Heart right ventricle (tissue), 16 donors: ENCODE measurements around the gene SYNJ2. TPM values are rescaled to one million over a fixed set of nuclear protein-coding genes. Genes with fewer than 3 reads are reported as not detected.

ENCODE experiments used
- ATAC-seq, 8 donors: fragments of 200-7000 bp; cut with Tn5 transposase; one replicate each; pipeline ENCODE4 v1.9.1; 2020; ENCODE audit warnings: mild to moderate bottlenecking in 8 of 8, moderate library complexity in 8 of 8, moderate number of reproducible peaks in 1 of 8
- DNase-seq, 2 donors: peaks; one replicate each; pipeline ENCODE4 v3.0.0-alpha.2; 2020
- H3K27ac ChIP-seq, 10 donors: fragments of 200-600 bp; sonication (generic) in 2 of 10; one replicate each; pipeline versions ENCODE4 v1.5.0 to v1.8.0; 2020 to 2022; ENCODE audit warnings: mild to moderate bottlenecking in 3 of 10
- H3K27me3 ChIP-seq, 7 donors: fragments of 200-600 bp; one replicate each; pipeline ENCODE4 v1.8.0; 2021 to 2022; ENCODE audit warnings: mild to moderate bottlenecking in 2 of 7
- H3K36me3 ChIP-seq, 9 donors: fragments of 200-600 bp; sonication (generic) in 1 of 9; one replicate each; pipeline versions ENCODE4 v1.5.0 to v1.8.0; 2020 to 2022; ENCODE audit warnings: mild to moderate bottlenecking in 2 of 9
- H3K4me1 ChIP-seq, 9 donors: fragments of 200-600 bp; sonication (generic) in 1 of 9; one replicate each; pipeline versions ENCODE4 v1.5.0 to v1.8.0; 2020 to 2022; ENCODE audit warnings: mild to moderate bottlenecking in 4 of 9
- H3K4me3 ChIP-seq, 10 donors: fragments of 200-600 bp; sonication (generic) in 2 of 10; one replicate each; pipeline versions ENCODE4 v1.5.0 to v1.8.0; 2020 to 2022; ENCODE audit warnings: mild to moderate bottlenecking in 7 of 10, moderate library complexity in 2 of 10
- H3K9me3 ChIP-seq, 11 donors: fragments of 200-600 bp in 10 of 11; sonication (generic) in 2 of 11; one replicate each; pipeline versions ENCODE4 v1.5.0 to v1.8.0; 2013 to 2022; ENCODE audit warnings: mild to moderate bottlenecking in 2 of 11, control low read depth in 1 of 11, moderate library complexity in 1 of 11
- WGBS, 2 donors: extraction: QIAGEN DNeasy Blood & Tissue Kit; methylation state at CpG; one replicate each; pipeline ENCODE4 v1.1.7; 2013; ENCODE audit warnings: inconsistent platforms in 1 of 2; 5-methylcytosine and 5-hydroxymethylcytosine counted together
- intact Hi-C, 10 donors: fragments of 100-400 bp; cut with DNase I; formaldehyde crosslinking; loops; one replicate each; pipeline versions ENCODE4 v1.11.1 to v1.14.2; 2022
- polyA plus RNA-seq, 2 donors: library from polyadenylated mRNA; stranded (reverse); fragments of 200-250 nt; gene quantifications; one replicate each; pipeline ENCODE4 v1.2.3, GENCODE V29; 2013
- total RNA-seq, 10 donors: library from RNA; stranded (reverse); fragmentation: NEBNext Ultra II Directional in 3 of 10; extraction: Animal tissue kit (Norgen Biotek cat#: 25700) in 3 of 10; gene quantifications; one replicate each; pipeline versions ENCODE4 v1.2.1 to v1.2.4, GENCODE V29; 2021 to 2023
- TF ChIP-seq, protein P1 (sequence below), 9 donors: fragments of 200-600 bp; sonication (generic) in 2 of 9; IDR thresholded peaks; one replicate each; pipeline versions ENCODE4 v1.5.0 to v1.8.0; 2021 to 2022; ENCODE audit warnings: antibody characterized with exemption in 9 of 9, mild to moderate bottlenecking in 5 of 9, moderate library complexity in 1 of 9
- donor health status: Arrhythmogenic right ventricular cardiomyopathy.
- donor health status: ischemic (EF 13 %, LVEDD 7.1; RV severe dilation, severe dysfunction).
- donor health status: healthy with polysubstance abuse.
- donor health status: DM: no; HTN: yes; CAD: no.
- donor health status: DM: no; HTN: no; CAD: no.
- donor health status: ischemic (EF 25% LVEDD 6.9; RV normal size, moderate dysfunction).
- donor health status: ischemic (EF 25% LVEDD 5.7; RV mildly dilated, moderate dysfunction).
- donor health status: healthy.
- donor health status: DM: yes; HTN: yes; CAD: no.
- donor health status: Ischemic cardiomyopathy.
- donor health status: ischemic (EF 35%, LVEDD 5.7; RV mildly dilated, moderate dysfunction).
- donor health status: nonischemic (EF 11% LVEDD 7.7; RV severe dilation, severe dysfunction).
- donor health status: DM: yes; HTN: yes; CAD: no.
- donor health status: PGD.
- donor health status: ischemic (EF 29% LVEDD 5.4; RV normal size, mild dysfunction).
- donor health status: nonischemic (EF 23%, LVEDD 6.1; RV moderate dilation, normal function).

Gene SYNJ2
- total and polyA plus RNA-seq, 12 donors, result 14.0 to 27.8 (median 19.0) TPM

DNA sequence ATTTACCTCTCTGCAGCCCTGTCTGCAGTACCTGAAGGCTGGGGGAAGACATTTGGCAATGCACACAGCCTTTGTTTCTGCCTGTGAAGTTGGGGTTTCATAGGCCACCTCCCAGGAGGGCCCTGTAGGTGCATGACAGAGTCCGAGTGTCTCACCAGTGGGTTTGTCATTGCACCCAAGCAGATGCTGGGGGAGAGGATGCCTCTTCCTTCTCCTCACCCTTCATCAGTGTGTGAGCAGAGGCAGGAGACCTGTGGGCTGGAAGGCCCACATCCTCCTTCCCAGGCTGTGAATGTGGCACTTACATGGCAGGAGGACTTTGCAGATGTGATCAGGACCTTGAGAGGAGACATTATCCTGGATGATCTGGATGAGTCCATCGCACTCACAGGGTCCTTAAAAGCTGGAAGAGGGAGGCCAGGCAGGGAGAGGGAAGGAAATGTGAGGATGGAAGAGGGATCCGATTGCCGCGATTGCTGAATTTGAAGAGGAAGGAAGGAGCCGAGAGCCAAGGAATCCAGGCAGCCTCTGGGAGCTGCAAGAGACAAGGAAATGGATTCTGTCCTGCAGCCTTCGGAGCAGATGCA is 30.4 kb downstream of the SYNJ2 start:
- TF ChIP-seq, protein P1, sequence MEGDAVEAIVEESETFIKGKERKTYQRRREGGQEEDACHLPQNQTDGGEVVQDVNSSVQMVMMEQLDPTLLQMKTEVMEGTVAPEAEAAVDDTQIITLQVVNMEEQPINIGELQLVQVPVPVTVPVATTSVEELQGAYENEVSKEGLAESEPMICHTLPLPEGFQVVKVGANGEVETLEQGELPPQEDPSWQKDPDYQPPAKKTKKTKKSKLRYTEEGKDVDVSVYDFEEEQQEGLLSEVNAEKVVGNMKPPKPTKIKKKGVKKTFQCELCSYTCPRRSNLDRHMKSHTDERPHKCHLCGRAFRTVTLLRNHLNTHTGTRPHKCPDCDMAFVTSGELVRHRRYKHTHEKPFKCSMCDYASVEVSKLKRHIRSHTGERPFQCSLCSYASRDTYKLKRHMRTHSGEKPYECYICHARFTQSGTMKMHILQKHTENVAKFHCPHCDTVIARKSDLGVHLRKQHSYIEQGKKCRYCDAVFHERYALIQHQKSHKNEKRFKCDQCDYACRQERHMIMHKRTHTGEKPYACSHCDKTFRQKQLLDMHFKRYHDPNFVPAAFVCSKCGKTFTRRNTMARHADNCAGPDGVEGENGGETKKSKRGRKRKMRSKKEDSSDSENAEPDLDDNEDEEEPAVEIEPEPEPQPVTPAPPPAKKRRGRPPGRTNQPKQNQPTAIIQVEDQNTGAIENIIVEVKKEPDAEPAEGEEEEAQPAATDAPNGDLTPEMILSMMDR (IDR thresholded peaks at IDR 0.05), result no peak
- intact Hi-C loops, result no loop called here
- ATAC-seq, result no peak
- no peaks in the 10 kb centered on the region for H3K36me3 ChIP-seq
- peaks cover 15 to 66% (median 44%) of the 10 kb centered on the region in 9 donors for H3K4me1 ChIP-seq
- no peaks in the 10 kb centered on the region for H3K27me3 ChIP-seq
- H3K4me3 ChIP-seq, result no peak overlapping the region
- 76 to 79% methylated on average over 7 of the region's 7 CpGs for WGBS, 2 donors
- DNase-seq, result no peak
- H3K27ac ChIP-seq, result peak overlapping the region in 4 of 10 donors; percentile 25 to 61 (median 46)
- peaks cover 0 to 6% (median 0%) of the 10 kb centered on the region in 11 donors for H3K9me3 ChIP-seq

DNA sequence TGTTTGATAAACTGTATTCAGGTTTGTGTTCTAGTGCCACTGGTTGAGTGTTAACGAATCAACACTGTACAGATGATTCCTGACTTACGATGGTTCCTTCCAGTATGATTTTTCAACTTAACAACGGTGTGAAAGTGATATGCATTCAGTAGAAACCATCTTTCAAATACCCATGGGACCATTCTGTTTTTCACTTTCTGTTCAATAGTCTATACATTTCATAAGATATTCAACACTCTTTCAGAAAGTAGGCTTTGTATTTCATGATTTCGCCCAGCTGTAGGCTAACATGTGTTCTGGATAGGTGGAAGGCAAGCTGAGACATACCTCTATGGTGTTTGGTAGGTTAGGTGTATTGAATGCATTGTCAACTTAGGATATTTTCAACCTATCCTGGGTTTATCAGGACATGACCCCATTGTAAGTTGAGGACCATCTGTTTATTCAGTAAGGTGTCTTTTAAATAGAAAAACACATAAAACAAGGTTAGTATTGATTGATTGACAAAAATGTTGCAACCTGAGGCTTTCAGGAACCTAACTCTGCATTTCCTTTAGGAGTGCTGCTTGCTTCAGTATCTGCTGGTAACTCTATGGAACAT is 32.3 kb downstream of the SYNJ2 start:
- DNase-seq (no peak), ATAC-seq (no peak)
- Histone ChIP-seq H3K36me3 (peaks cover 0 to 6% (median 0%) of the 10 kb centered on the region in 9 donors), H3K27ac (no peak overlapping the region), H3K4me3 (no peak overlapping the region), H3K4me1 (peaks cover 14 to 69% (median 42%) of the 10 kb centered on the region in 9 donors), H3K9me3 (peaks cover 0 to 6% (median 0%) of the 10 kb centered on the region in 11 donors), H3K27me3 (no peaks in the 10 kb centered on the region)
- intact Hi-C loops, result no loop called here
- TF ChIP-seq, protein P1 (IDR thresholded peaks at IDR 0.05), result no peak
- 88% methylated on average over 4 of the region's 4 CpGs for WGBS, 2 donors

DNA sequence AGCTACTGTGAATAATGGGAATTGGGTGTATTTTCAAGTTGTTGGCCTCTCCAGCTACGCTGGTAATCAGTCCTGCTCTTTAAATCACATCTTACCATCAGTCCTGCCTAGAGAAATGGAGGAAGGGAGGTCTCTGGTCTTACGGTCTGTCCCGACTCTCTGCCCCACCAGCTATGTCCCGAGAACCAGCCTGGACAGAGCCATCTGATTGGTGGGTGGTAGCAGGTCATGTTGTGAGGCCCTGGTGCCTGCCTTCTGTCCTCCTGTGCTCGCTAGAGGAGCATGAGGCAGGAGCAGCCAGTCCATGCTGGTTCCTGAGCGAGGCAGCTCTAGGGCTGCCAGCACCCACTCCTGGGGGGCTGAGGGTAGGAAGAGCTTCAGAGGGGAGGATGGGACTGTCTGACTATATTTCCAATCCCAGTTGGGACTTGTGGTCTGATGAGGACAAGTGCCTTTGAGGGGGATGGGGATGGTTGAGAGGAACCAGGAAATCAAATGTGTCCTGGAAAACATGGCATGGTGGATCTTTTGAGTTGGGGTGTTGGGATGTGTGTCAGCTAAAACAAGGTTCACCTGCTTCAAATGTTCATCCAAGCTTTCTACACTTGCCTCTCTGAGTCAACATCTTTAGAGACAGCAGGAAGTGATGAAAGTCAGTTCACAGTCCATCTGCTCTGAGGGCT is 33.0 kb downstream of the SYNJ2 start:
- WGBS, 2 donors, result 95 to 96% methylated on average over 6 of the region's 6 CpGs
- H3K36me3 ChIP-seq, result peaks cover 0 to 6% (median 0%) of the 10 kb centered on the region in 9 donors
- ATAC-seq (no peak), DNase-seq (no peak)
- TF ChIP-seq, protein P1 (IDR thresholded peaks at IDR 0.05), result no peak
- peak overlapping the region in 1 of 10 donors; percentile 7 for H3K27ac ChIP-seq
- H3K4me3 ChIP-seq, result no peak overlapping the region
- H3K27me3 ChIP-seq, result no peaks in the 10 kb centered on the region
- H3K4me1 ChIP-seq, result peaks cover 8 to 69% (median 42%) of the 10 kb centered on the region in 9 donors
- intact Hi-C loops, result no loop called here
- H3K9me3 ChIP-seq, result peaks cover 0 to 6% (median 0%) of the 10 kb centered on the region in 11 donors

DNA sequence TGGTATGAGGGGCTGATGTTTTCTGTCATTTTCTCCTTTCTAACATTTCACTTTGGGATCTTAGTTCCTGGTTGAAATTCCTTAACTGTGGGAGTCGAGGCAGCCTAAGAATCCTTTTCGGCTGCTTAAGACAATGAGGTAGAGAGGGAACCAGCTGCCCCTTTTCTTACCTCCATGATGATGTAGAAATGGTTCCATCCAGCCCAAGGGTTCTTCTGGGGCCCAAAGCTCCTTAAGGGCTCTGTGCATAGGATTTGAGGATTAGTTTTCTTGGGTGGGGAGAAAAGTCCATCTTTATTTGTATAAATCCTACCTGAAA is 33.5 kb downstream of the SYNJ2 start:
- Histone ChIP-seq H3K4me1 (peaks cover 3 to 68% (median 41%) of the 10 kb centered on the region in 9 donors), H3K27ac (peak overlapping the region in 1 of 10 donors; percentile 4), H3K36me3 (peaks cover 0 to 6% (median 0%) of the 10 kb centered on the region in 9 donors), H3K4me3 (no peak overlapping the region), H3K27me3 (no peaks in the 10 kb centered on the region), H3K9me3 (peaks cover 0 to 6% (median 0%) of the 10 kb centered on the region in 11 donors)
- no peak for DNase-seq
- ATAC-seq, result no peak
- intact Hi-C loops, result no loop called here
- WGBS, 2 donors, result 82 to 84% methylated on average over 2 of the region's 2 CpGs
- TF ChIP-seq, protein P1 (IDR thresholded peaks at IDR 0.05), result no peak
